Neutrophil (primary cell): ENCODE measurements around the gene TMEM154.

Source experiments
- H3K27ac ChIP-seq: fragments of 200-600 bp; sonication (generic); 2 replicates; pipeline ENCODE4 v1.5.1; 2016; ENCODE audit warnings: mild to moderate bottlenecking, moderate library complexity
- H3K27me3 ChIP-seq: fragments of 200-600 bp; sonication (generic); 2 replicates; pipeline ENCODE4 v1.6.0; 2016; ENCODE audit warnings: mild to moderate bottlenecking
- H3K36me3 ChIP-seq: fragments of 200-600 bp; sonication (generic); 2 replicates; pipeline ENCODE4 v1.5.1; 2017
- H3K4me1 ChIP-seq, 2 experiments: fragments of 200-600 bp in 1 of 2; sonication (generic) in 1 of 2; 1 replicate in 1 of 2; 2 replicates in 1 of 2; pipeline versions ENCODE4 v1.5.1 to v1.6.1; 2013 to 2016; ENCODE audit warnings: low read depth in 1 of 2, low read length in 1 of 2, mild to moderate bottlenecking in 1 of 2, moderate library complexity in 1 of 2; ENCODE audit not compliant: control insufficient read depth in 1 of 2, insufficient read depth in 1 of 2
- H3K4me3 ChIP-seq, 2 experiments: fragments of 200-600 bp in 1 of 2; sonication (generic) in 1 of 2; 1 replicate in 1 of 2; 2 replicates in 1 of 2; pipeline ENCODE4 v1.5.1; 2013 to 2016; ENCODE audit warnings: low read depth in 1 of 2, low read length in 1 of 2, mild to moderate bottlenecking in 1 of 2, moderate library complexity in 1 of 2
- H3K9me3 ChIP-seq: fragments of 200-600 bp; sonication (generic); 2 replicates; pipeline ENCODE4 v1.5.1; 2016
- TF ChIP-seq, protein P1 (sequence below): fragments of 200-600 bp; sonication (generic); IDR thresholded peaks from 2 replicates; pipeline ENCODE4 v1.5.1; 2016; ENCODE audit warnings: antibody characterized with exemption

TMEM154 gene

DNA sequence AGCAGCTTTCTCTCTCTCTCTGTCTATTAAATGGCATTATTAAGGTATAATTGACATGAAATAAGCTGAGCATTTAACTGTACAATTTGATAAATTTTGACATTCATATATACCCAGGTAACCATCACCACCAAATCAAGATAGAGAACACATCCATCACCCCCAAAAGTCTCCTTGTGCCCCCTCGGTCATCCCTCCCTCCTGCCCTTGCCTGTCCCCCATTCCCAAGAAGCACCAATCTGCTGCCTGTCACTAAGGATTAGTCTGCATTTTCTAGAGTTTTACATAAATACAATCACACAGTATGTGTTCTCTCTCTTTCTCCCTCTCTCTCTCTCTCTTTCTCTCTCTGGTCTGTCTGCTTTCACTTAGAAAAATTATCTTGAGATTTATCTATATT is 25.0 kb upstream of the TMEM154 start:
- TF ChIP-seq, protein P1, sequence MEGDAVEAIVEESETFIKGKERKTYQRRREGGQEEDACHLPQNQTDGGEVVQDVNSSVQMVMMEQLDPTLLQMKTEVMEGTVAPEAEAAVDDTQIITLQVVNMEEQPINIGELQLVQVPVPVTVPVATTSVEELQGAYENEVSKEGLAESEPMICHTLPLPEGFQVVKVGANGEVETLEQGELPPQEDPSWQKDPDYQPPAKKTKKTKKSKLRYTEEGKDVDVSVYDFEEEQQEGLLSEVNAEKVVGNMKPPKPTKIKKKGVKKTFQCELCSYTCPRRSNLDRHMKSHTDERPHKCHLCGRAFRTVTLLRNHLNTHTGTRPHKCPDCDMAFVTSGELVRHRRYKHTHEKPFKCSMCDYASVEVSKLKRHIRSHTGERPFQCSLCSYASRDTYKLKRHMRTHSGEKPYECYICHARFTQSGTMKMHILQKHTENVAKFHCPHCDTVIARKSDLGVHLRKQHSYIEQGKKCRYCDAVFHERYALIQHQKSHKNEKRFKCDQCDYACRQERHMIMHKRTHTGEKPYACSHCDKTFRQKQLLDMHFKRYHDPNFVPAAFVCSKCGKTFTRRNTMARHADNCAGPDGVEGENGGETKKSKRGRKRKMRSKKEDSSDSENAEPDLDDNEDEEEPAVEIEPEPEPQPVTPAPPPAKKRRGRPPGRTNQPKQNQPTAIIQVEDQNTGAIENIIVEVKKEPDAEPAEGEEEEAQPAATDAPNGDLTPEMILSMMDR: no peak
- Histone ChIP-seq H3K27ac (no peak overlapping the region), H3K4me3 (no peak overlapping the region), H3K9me3 (no peaks in the 10 kb centered on the region), H3K27me3 (no peaks in the 10 kb centered on the region), H3K36me3 (no peaks in the 10 kb centered on the region), H3K4me1 (peaks cover 24 to 25% of the 10 kb centered on the region in 2 experiments)

GRCh38 chr4:152700151-152700550 is 20.4 kb upstream of the TMEM154 start:
- H3K27ac ChIP-seq: no peak overlapping the region
- no peaks in the 10 kb centered on the region for H3K27me3 ChIP-seq
- H3K4me3 ChIP-seq: no peak overlapping the region
- TF ChIP-seq, protein P1: no peak
- no peaks in the 10 kb centered on the region for H3K9me3 ChIP-seq
- no peaks in the 10 kb centered on the region for H3K36me3 ChIP-seq
- peaks cover 0 to 5% of the 10 kb centered on the region in 2 experiments for H3K4me1 ChIP-seq

GRCh38 chr4:152699313-152699712 is 19.5 kb upstream of the TMEM154 start:
- H3K27me3 ChIP-seq: no peaks in the 10 kb centered on the region
- H3K27ac ChIP-seq: no peak overlapping the region
- no peaks in the 10 kb centered on the region for H3K36me3 ChIP-seq
- TF ChIP-seq, protein P1: no peak
- H3K4me1 ChIP-seq: peaks cover 0 to 1% of the 10 kb centered on the region in 2 experiments
- no peak overlapping the region for H3K4me3 ChIP-seq
- no peaks in the 10 kb centered on the region for H3K9me3 ChIP-seq

- Histone ChIP-seq H3K4me1 (no peaks in the 10 kb centered on the region), H3K27ac (no peak overlapping the region), H3K27me3 (no peaks in the 10 kb centered on the region), H3K9me3 (no peaks in the 10 kb centered on the region), H3K36me3 (no peaks in the 10 kb centered on the region), H3K4me3 (no peak overlapping the region)
- TF ChIP-seq, protein P1: no peak
Observed at GRCh38 chr4:152698089-152698499, 18.3 kb upstream of the TMEM154 start.

DNA sequence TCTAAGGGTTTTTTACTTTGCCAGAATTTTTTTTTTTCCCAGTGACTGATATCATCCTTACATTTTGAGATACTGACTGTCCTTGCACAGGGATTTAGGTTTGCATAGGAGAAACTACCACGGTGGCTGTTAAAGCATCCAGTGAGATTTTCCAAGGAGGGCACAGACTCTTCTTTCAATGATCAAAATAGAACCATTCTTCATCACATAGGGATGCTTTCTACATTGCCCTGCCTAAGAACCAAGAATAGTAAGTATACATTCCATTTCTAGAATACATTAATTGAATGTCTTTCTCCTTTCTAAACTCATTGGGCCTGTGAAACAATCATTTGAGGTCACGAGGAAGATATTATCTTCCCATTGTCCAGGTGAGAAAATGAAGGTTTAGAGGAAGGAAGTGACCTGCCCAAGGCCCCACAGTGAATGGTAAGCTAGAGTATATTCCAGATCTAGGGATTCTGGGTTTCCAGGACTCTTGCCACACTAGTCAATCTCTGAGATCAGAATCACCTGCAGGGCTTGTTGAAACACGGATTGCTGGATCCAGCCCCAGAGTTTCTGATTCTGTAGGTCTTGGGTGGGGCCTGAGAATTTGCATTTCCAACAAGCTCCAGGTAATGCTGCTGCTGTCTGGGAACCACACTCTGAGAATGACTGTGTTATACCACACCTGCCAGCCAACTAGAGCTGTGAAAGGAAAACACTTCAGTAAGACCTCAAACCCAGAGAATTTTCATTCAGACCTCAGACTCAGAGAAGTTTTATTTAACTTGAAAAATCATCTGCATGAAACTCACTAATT is 17.7 kb upstream of the TMEM154 start:
- no peaks in the 10 kb centered on the region for H3K27me3 ChIP-seq
- no peaks in the 10 kb centered on the region for H3K4me1 ChIP-seq
- TF ChIP-seq, protein P1: no peak
- H3K9me3 ChIP-seq: no peaks in the 10 kb centered on the region
- H3K36me3 ChIP-seq: no peaks in the 10 kb centered on the region
- no peak overlapping the region for H3K27ac ChIP-seq
- H3K4me3 ChIP-seq: no peak overlapping the region
